Measurements from ENCODE around the gene RUNX2.

- TF ChIP-seq CTCF (IDR thresholded peaks at IDR 0.05), result no peak
- no peak for TF ChIP-seq POLR2AphosphoS5 (IDR thresholded peaks at IDR 0.05)
- TF ChIP-seq EP300 (IDR thresholded peaks at IDR 0.05; ENCODE audit: low read depth), result no peak
- no peak for TF ChIP-seq POLR2A (IDR thresholded peaks at IDR 0.05)
Observed at GRCh38 chr6:45702849-45703739, 375.0 kb downstream of the RUNX2 start.
